ENCODE data around the gene RETREG2.

Gene RETREG2

GRCh38 chr2:219171231-219171651 is 6.8 kb upstream of the RETREG2 start:
- Histone ChIP-seq H3K27me3 (ENCODE audit: control insufficient read depth in 1 of 2, insufficient read depth in 2 of 2, low read length in 2 of 2) (no peaks in the 10 kb centered on the region), H3K27ac (ENCODE audit: low read depth, low read length) (peak overlapping the region; percentile 43), H3K4me3 (ENCODE audit: low read depth in 1 of 2, low read length in 2 of 2) (no peak overlapping the region), H3K4me1 (ENCODE audit: insufficient read depth, low read length) (peaks cover 22% of the 10 kb centered on the region), H3K9ac (ENCODE audit: low read length) (no peak overlapping the region), H3K9me3 (ENCODE audit: low read length) (no peaks in the 10 kb centered on the region), H3K36me3 (ENCODE audit: insufficient read depth, low read length) (peaks cover 33% of the 10 kb centered on the region)

GRCh38 chr2:219172231-219173154 is 5.6 kb upstream of the RETREG2 start:
- H3K27me3 ChIP-seq (ENCODE audit: control insufficient read depth in 1 of 2, insufficient read depth in 2 of 2, low read length in 2 of 2), result no peaks in the 10 kb centered on the region
- H3K4me1 ChIP-seq (ENCODE audit: insufficient read depth, low read length), result peaks cover 22% of the 10 kb centered on the region
- H3K27ac ChIP-seq (ENCODE audit: low read depth, low read length), result peak overlapping the region; percentile 43
- peaks cover 33% of the 10 kb centered on the region for H3K36me3 ChIP-seq (ENCODE audit: insufficient read depth, low read length)
- H3K9me3 ChIP-seq (ENCODE audit: low read length), result no peaks in the 10 kb centered on the region
- no peak overlapping the region for H3K9ac ChIP-seq (ENCODE audit: low read length)
- H3K4me3 ChIP-seq (ENCODE audit: low read depth in 1 of 2, low read length in 2 of 2), result no peak overlapping the region

GRCh38 chr2:219173176-219173575 is 4.9 kb upstream of the RETREG2 start:
- Histone ChIP-seq H3K36me3 (ENCODE audit: insufficient read depth, low read length) (peaks cover 33% of the 10 kb centered on the region), H3K9ac (ENCODE audit: low read length) (no peak overlapping the region), H3K27me3 (ENCODE audit: control insufficient read depth in 1 of 2, insufficient read depth in 2 of 2, low read length in 2 of 2) (no peaks in the 10 kb centered on the region), H3K4me3 (ENCODE audit: low read depth in 1 of 2, low read length in 2 of 2) (no peak overlapping the region), H3K9me3 (ENCODE audit: low read length) (no peaks in the 10 kb centered on the region), H3K27ac (ENCODE audit: low read depth, low read length) (no peak overlapping the region), H3K4me1 (ENCODE audit: insufficient read depth, low read length) (peaks cover 22% of the 10 kb centered on the region)

GRCh38 chr2:219174146-219174545 is 3.9 kb upstream of the RETREG2 start:
- H3K27me3 ChIP-seq (ENCODE audit: control insufficient read depth in 1 of 2, insufficient read depth in 2 of 2, low read length in 2 of 2), result no peaks in the 10 kb centered on the region
- peaks cover 27% of the 10 kb centered on the region for H3K4me1 ChIP-seq (ENCODE audit: insufficient read depth, low read length)
- H3K4me3 ChIP-seq (ENCODE audit: low read depth in 1 of 2, low read length in 2 of 2), result no peak overlapping the region
- H3K9me3 ChIP-seq (ENCODE audit: low read length), result no peaks in the 10 kb centered on the region
- H3K36me3 ChIP-seq (ENCODE audit: insufficient read depth, low read length), result peaks cover 33% of the 10 kb centered on the region
- no peak overlapping the region for H3K9ac ChIP-seq (ENCODE audit: low read length)
- no peak overlapping the region for H3K27ac ChIP-seq (ENCODE audit: low read depth, low read length)

GRCh38 chr2:219174801-219175200 is 3.3 kb upstream of the RETREG2 start:
- Histone ChIP-seq H3K9me3 (ENCODE audit: low read length) (no peaks in the 10 kb centered on the region), H3K4me3 (ENCODE audit: low read depth in 1 of 2, low read length in 2 of 2) (no peak overlapping the region), H3K27me3 (ENCODE audit: control insufficient read depth in 1 of 2, insufficient read depth in 2 of 2, low read length in 2 of 2) (no peaks in the 10 kb centered on the region), H3K27ac (ENCODE audit: low read depth, low read length) (no peak overlapping the region), H3K4me1 (ENCODE audit: insufficient read depth, low read length) (peaks cover 34% of the 10 kb centered on the region), H3K9ac (ENCODE audit: low read length) (no peak overlapping the region), H3K36me3 (ENCODE audit: insufficient read depth, low read length) (peaks cover 37% of the 10 kb centered on the region)

GRCh38 chr2:219175486-219175885 is 2.6 kb upstream of the RETREG2 start:
- peak overlapping the region; percentile 52 for H3K9ac ChIP-seq (ENCODE audit: low read length)

GRCh38 chr2:219175928-219176817 is 1.9 kb upstream of the RETREG2 start:
- H3K27me3 ChIP-seq (ENCODE audit: control insufficient read depth in 1 of 2, insufficient read depth in 2 of 2, low read length in 2 of 2), result no peaks in the 10 kb centered on the region
- H3K4me3 ChIP-seq (ENCODE audit: low read depth in 1 of 2, low read length in 2 of 2), result peak overlapping the region; percentile 69 to 87
- H3K9ac ChIP-seq (ENCODE audit: low read length), result peak overlapping the region; percentile 52
- H3K36me3 ChIP-seq (ENCODE audit: insufficient read depth, low read length), result peaks cover 50% of the 10 kb centered on the region
- H3K27ac ChIP-seq (ENCODE audit: low read depth, low read length), result peak overlapping the region; percentile 89
- H3K4me1 ChIP-seq (ENCODE audit: insufficient read depth, low read length), result peaks cover 37% of the 10 kb centered on the region
- H3K9me3 ChIP-seq (ENCODE audit: low read length), result no peaks in the 10 kb centered on the region

More at GRCh38 chr2:219175486-219175885, 2.6 kb upstream of the RETREG2 start:
- no peak overlapping the region for H3K27ac ChIP-seq (ENCODE audit: low read depth, low read length)
- no peaks in the 10 kb centered on the region for H3K27me3 ChIP-seq (ENCODE audit: control insufficient read depth in 1 of 2, insufficient read depth in 2 of 2, low read length in 2 of 2)
- peaks cover 40% of the 10 kb centered on the region for H3K4me1 ChIP-seq (ENCODE audit: insufficient read depth, low read length)
- H3K4me3 ChIP-seq (ENCODE audit: low read depth in 1 of 2, low read length in 2 of 2), result peak overlapping the region in 1 of 2 donors; percentile 87
- no peaks in the 10 kb centered on the region for H3K9me3 ChIP-seq (ENCODE audit: low read length)
- peaks cover 44% of the 10 kb centered on the region for H3K36me3 ChIP-seq (ENCODE audit: insufficient read depth, low read length)

- no peaks in the 10 kb centered on the region for H3K9me3 ChIP-seq (ENCODE audit: low read length)
- H3K4me3 ChIP-seq (ENCODE audit: low read depth in 1 of 2, low read length in 2 of 2), result peak within 1 kb of the TSS; percentile 69 to 87
- H3K27ac ChIP-seq (ENCODE audit: low read depth, low read length), result peak within 1 kb of the TSS; percentile 89
- H3K36me3 ChIP-seq (ENCODE audit: insufficient read depth, low read length), result peaks cover 57% of the 10 kb centered on the region
- H3K9ac ChIP-seq (ENCODE audit: low read length), result peak within 1 kb of the TSS; percentile 90
- H3K4me1 ChIP-seq (ENCODE audit: insufficient read depth, low read length), result peaks cover 34% of the 10 kb centered on the region
- no peaks in the 10 kb centered on the region for H3K27me3 ChIP-seq (ENCODE audit: control insufficient read depth in 1 of 2, insufficient read depth in 2 of 2, low read length in 2 of 2)
These were observed 1.1 kb upstream of the RETREG2 start, which contains the start of gene CNPPD1 for GRCh38 chr2:219176818-219177551. Gene CNPPD1, minus strand, starts transcription at chr2:219176925. Its CDS starts 97 bp downstream, at chr2:219176828.

GRCh38 chr2:219178377-219179175 is 501 bp downstream of the RETREG2 start:
- Histone ChIP-seq H3K27ac (ENCODE audit: low read depth, low read length) (peak overlapping the region; percentile 73), H3K9ac (ENCODE audit: low read length) (peak overlapping the region; percentile 52), H3K36me3 (ENCODE audit: insufficient read depth, low read length) (peaks cover 59% of the 10 kb centered on the region), H3K4me1 (ENCODE audit: insufficient read depth, low read length) (peaks cover 34% of the 10 kb centered on the region), H3K9me3 (ENCODE audit: low read length) (no peaks in the 10 kb centered on the region), H3K27me3 (ENCODE audit: control insufficient read depth in 1 of 2, insufficient read depth in 2 of 2, low read length in 2 of 2) (no peaks in the 10 kb centered on the region), H3K4me3 (ENCODE audit: low read depth in 1 of 2, low read length in 2 of 2) (peak overlapping the region; percentile 69 to 70)
